H1 (cell line): ENCODE results near the gene PUS3.

Experiments used
- BCL11A ChIP-seq, 2 experiments: IDR thresholded peaks; one replicate each; pipeline ENCODE4 v1.6.1; 2011; ENCODE audit warnings: low read depth in 2 of 2, low read length in 2 of 2, mild to moderate bottlenecking in 2 of 2
- CBX5 ChIP-seq: fragments of 300-800, 300-1000 bp; sonication (generic); IDR thresholded peaks from 2 replicates; pipeline ENCODE4 v1.7.1; 2016; ENCODE audit warnings: antibody characterized with exemption, low read length, low read depth
- CTCF ChIP-seq, 3 experiments: IDR thresholded peaks; 1 replicate in 2 of 3; 2 replicates in 1 of 3; pipeline versions ENCODE4 v1.5.1 to v1.6.1; 2011; ENCODE audit warnings: low read length in 3 of 3, mild to moderate bottlenecking in 3 of 3, inconsistent platforms in 2 of 3, low read depth in 1 of 3, moderate library complexity in 1 of 3; ENCODE audit not compliant: insufficient read depth in 1 of 3; ENCODE audit errors: control extremely low read depth in 1 of 3
- SIX5 ChIP-seq: IDR thresholded peaks from 2 replicates; pipeline ENCODE4 v1.6.1; 2011; ENCODE audit warnings: mild to moderate bottlenecking, low read depth, low read length

- TF ChIP-seq BCL11A (IDR thresholded peaks at IDR 0.05; ENCODE audit: low read depth in 2 of 2, low read length in 2 of 2) (no peak), SIX5 (no peak), CTCF (IDR thresholded peaks at IDR 0.05; ENCODE audit: control extremely low read depth in 1 of 3, insufficient read depth in 1 of 3, low read depth in 1 of 3, low read length in 3 of 3) (no peak), CBX5 (no peak)
Observed at GRCh38 chr11:125904678-125905077, 1.7 kb upstream of the PUS3 start.
